GM18873 (cell line): ENCODE measurements around the gene PFDN5.

Source experiments
- ATAC-seq: cut with Tn5 transposase; IDR thresholded peaks from one replicate; pipeline ENCODE4 v1.9.1; 2021; ENCODE audit warnings: mild to moderate bottlenecking, moderate library complexity, moderate number of reproducible peaks; ENCODE audit not compliant: unreplicated experiment, low FRiP score

Gene PFDN5

DNA sequence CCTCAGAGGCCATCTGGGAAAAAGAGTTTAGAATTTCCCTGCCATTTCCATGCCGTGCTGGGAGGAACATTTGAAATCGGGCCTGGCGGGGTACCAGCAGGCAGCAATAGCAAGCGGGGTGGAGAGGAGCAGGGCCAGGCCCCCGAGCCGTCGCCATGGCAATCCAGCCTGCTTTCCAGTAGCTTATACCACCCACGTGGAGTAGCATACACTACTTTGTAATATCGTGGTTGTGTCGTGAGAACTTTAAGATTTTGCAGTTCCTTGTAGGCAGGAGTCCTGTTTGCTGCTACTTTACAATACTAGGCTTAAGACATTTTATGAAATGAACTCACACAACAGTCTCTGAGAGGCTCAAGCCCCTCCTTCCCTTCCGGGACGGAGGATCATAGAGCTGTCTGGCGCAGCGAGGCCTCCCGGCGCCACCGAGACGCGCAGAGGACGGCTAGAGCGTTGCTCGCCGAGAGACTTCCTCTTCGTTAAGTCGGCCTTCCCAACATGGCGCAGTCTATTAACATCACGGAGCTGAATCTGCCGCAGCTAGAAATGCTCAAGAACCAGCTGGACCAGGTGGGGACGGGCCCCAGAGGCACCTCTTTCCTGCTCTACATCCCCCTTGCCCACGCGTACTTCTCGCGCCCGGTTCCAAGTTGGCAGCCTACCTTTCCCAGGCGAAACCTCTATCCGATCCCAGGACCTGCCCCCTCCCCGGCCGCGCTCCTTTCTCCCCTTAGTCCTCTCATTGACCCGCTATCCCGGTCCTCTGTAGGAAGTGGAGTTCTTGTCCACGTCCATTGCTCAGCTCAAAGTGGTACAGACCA lies at the start of gene PFDN5:
Gene PFDN5 (plus strand): TSS at position 473 of the 821 bp plus-strand sequence. CDS start 26 bp downstream, at position 499.
- peak; percentile 81 for ATAC-seq

DNA sequence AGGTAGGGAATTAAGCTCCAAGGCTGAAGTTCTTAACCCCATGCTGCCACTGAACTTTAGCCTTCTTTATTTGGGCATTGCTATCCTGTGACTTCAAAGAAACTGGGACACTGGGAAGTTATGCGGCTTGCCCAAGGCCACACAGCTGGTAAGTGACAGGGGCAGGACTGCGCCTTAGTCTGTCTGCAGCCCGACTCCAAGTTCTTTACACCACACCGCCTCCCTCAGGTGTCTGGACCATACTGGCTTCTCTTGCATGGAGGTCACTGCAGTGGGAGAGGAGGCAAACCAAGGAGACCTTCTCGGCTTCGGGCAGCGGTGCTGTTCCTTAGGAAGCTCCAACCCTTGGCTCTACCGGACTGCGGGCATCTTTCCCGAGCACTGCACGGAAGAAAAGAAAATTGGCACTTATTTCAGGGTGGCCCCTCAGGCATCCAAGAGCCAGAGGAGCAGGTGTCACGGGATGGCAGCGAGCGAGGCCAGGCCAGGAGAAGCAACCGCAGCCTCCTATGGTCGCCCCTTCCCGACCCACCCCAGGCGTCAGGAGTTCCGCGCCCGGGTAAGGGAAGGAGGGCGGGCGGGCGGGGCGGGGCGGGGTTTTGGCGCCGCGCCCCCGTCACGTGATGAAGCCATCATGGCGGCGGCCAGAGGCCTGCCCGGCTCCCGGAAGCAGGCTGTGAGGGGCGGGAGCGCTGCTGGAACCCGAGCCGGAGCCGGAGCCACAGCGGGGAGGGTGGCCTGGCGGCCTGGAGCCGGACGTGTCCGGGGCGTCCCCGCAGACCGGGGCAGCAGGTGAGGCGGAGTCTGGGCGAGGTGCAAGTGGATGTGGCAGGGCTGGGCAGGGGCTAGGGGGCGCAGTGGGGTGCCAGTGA lies 43.6 kb upstream of the PFDN5 start:
- ATAC-seq = peak; percentile 42

DNA sequence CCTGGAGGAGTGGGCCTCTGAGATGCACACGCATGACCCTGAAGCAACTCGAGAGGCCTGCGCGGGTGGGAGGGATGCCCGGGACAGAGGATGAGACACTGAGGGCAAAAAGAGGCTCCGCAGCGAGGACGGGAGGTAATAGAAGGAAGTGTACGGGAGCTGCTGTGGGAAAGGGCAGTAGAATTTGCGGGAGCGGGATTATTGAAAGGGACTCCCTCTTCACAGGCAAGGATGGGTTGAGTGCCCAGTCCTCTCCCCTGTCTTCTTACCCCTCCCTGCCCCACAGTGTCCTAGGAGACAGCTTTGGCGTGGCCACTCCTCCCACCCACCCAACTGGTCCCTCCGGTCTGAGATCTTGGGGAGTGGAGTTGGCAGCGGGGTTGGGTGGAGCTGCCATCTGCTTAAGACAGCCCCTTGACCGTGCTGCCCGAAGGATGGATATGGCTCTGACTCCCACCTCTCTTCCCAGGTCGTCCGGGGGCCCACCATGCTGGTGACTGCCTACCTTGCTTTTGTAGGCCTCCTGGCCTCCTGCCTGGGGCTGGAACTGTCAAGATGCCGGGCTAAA lies 42.9 kb upstream of the PFDN5 start:
- ATAC-seq = peak; percentile 16

DNA sequence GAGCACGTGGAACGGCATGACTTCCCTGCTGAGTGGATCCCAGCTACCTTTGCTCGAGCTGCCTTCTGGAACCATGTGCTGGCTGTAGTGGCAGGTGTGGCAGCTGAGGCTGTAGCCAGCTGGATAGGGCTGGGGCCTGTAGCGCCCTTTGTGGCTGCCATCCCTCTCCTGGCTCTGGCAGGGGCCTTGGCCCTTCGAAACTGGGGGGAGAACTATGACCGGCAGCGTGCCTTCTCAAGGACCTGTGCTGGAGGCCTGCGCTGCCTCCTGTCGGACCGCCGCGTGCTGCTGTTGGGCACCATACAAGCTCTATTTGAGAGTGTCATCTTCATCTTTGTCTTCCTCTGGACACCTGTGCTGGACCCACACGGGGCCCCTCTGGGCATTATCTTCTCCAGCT lies 42.0 kb upstream of the PFDN5 start:
- no peak for ATAC-seq

GRCh38 chr12:53254816-53255545 lies 40.4 kb upstream of the PFDN5 start:
- no peak for ATAC-seq

DNA sequence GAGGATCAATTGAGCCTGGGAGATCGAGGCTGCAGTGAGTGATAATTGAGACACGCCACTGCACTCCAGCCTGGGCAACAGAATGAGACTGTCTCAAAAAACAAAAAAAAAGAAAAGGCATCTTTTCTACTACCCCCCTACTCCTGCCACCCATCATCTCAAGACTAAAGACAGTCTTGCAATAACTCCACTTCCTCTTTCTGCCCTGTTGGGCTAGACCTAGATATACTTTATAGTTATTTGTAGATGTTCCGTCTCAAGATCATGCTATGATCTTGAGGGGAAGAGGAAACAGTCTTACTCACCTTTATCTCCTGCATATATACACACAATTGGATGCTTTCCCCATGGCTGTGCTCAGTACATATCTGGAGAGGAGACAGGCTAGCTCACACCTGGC lies 39.3 kb upstream of the PFDN5 start:
- no peak for ATAC-seq

- no peak for ATAC-seq
These were observed 36.5 kb upstream of the PFDN5 start for GRCh38 chr12:53258541-53259539.

- no peak for ATAC-seq
These were observed 35.5 kb upstream of the PFDN5 start for GRCh38 chr12:53259891-53260290.

GRCh38 chr12:53265783-53266182 lies 29.6 kb upstream of the PFDN5 start:
- ATAC-seq = no peak

DNA sequence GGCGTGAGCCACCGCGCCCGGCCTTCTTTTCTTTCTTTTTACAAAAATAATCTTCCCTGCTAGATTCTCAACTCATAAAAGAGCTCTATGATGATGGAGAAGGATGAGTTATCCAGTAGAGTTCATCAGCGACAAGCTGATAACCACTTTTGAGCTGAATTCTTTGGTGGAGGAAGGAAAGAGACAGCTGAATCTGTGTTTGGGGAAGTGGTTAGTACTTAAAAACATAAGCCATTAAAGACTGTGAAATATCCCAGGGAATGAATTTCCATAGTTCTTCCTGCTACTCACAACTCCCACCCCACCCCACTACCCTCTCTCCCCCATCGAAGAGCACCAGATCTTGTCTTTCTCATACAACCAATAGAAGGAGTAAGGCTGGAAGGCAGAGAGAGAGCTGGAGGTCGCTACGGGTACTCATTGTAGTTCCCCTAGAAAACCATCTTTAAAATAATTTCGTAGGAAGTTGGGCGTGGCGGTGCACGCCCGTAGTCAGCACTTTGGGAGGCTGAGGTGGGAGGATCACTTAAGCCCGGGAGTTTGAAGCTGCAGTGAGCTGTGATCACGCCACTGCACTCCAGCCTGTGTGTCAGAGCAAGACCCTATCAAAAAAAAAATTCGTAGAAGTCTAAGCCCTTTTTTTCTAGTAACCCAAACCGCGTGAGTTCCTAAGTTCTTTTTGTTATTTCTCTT lies 27.9 kb upstream of the PFDN5 start:
- no peak for ATAC-seq

GRCh38 chr12:53267999-53268629 lies 27.2 kb upstream of the PFDN5 start, which contains the start of gene ESPL1:
Gene ESPL1, plus strand, starts transcription at chr12:53268299. Its CDS starts 468 bp downstream, at chr12:53268767.
- peak; percentile 73 for ATAC-seq

DNA sequence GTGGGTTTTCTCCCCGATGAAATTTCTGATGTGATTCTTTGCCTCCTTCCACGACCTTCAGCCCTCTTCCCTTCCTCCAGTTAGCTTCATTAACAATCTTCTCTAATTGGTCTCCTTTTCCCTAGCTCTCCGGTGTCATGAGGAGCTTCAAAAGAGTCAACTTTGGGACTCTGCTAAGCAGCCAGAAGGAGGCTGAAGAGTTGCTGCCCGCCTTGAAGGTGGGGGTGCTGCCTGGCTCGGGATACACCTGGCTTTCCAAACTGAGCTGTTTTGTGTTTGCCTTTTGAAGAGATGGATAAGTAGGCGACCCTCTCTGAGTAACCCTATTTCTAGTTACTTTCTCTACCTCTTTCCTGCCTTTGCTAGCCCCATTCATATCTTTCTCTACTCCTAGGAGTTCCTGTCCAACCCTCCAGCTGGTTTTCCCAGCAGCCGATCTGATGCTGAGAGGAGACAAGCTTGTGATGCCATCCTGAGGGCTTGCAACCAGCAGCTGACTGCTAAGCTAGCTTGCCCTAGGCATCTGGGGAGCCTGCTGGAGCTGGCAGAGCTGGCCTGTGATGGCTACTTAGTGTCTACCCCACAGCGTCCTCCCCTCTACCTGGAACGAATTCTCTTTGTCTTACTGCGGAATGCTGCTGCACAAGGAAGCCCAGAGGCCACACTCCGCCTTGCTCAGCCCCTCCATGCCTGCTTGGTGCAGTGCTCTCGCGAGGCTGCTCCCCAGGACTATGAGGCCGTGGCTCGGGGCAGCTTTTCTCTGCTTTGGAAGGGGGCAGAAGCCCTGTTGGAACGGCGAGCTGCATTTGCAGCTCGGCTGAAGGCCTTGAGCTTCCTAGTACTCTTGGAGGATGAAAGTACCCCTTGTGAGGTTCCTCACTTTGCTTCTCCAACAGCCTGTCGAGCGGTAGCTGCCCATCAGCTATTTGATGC lies 26.4 kb upstream of the PFDN5 start:
- no peak for ATAC-seq

- ATAC-seq = no peak
These were observed 20.9 kb upstream of the PFDN5 start for GRCh38 chr12:53274445-53274844.

GRCh38 chr12:53276511-53276910 lies 18.8 kb upstream of the PFDN5 start:
- no peak for ATAC-seq

- no peak for ATAC-seq
These were observed 17.4 kb upstream of the PFDN5 start for GRCh38 chr12:53277981-53278380.

DNA sequence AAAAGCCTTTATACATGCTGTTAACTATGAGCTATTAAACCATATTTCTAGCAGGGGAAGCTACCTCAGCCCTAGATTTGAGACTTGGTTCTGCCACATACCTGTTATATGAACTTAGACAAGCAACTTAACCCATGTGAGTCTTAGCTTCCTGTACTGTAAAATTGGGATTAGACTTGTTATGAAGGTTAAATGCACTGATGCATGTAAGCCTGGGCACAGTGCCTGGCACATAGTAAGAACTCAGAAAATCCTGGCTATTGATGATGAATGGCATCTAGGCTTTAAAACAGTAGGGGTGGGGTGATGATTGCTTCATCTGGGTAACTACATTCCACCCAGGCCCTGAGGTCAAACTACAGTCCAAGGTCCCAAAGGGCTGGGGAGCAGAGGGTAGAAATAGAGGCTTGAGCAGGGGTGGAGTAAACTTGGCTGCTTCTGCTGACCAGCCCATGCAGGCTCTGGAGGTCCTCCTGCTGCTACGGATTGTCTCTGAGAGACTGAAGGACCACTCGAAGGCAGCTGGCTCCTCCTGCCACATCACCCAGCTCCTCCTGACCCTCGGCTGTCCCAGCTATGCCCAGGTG lies 16.0 kb upstream of the PFDN5 start:
- ATAC-seq = no peak
